ENCODE data around the gene LRRC27.
"Not testable (repeated sequence)": the region's sequence is repeated elsewhere in the genome, so short reads cannot be mapped to it uniquely, and the experiment has no call there.

Gene LRRC27

DNA sequence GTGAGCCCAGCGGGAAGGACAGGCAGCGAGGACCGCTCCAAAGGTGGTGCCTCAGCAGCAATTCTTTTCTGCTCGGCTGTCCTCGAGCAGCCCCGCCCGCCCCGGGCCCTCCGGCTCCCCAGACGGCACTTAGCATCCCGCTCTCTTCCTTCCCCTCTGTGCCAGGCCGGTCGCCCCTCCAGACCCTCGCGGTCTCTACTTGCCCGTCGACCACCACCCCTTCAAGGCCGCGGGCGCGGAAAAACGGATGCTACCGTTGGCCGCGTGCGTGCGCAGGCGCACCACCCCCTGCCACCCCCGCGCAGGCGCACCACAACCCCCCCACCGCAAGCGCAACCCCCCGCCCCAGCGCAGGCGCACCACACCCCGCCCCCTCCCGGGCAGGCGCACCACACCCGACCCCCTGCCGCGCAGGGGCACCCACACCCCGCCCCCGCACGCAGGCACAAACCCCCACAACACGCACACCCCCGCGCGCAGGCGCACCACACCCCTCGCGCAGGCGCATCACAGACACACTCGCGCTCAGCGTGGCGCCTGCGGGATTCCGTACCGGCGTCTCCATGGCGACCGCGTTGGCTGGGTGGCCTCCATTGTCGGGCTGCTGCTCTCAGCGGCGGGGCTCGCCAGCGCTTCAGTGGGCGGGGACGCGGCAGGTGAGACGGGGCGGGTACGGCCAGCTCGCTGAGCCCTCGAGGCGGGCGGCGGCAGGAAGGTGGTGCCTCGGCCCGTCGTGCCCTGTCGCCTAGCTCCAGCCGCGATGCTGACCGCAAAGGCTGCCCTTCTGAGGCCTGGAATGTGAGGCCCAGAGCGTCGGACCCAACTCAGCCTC is at the start of gene LRRC27:
TSS of gene LRRC27 (plus strand) at position 593 of the 832 bp plus-strand sequence. CDS start 1,332 bp downstream, outside the sequence.
- no peak for FAIRE-seq

DNA sequence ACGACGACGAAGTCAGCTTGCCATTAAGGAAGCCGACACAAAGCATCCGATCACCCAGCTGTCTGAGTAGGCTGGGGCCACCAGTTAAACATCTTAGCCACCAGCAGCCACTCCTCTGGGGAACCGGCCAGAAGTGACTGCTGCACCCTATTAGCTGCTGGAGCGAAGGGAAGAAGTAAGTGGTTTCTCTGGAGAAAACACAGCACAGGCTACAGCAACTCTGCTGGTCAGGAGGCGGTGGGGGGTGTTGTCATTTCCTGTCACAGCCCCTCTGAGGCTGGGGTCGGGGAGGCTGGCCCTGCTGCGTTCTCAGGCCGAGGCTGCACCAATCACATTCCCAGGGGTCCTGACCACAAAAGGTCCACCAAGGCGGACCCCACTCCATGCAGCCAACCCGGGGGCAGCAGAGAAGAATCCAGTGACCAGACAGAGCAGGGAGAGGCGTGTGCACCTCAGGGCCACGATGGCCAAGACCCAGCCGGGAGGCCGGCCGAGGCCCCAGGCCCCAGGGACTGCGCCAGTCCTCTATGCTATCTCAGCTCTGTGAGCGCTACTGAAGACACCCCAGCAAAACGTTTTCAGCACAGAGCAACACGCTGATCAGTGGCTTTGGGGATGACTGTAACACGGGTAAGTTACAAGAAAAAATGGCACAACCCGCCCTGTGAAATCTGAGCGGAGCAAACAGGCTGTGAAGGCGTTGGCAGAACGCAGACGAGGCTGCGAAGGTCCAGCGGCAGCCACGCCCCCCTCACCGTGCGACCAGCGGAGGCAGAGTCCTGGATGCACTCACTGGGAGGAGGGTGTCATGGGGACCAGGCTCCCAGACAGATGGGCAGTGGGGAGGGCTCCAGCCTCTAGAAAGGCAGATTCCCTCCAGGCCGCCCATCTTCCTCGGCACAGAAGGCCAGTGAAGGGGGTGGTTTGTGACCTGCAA is 49.1 kb upstream of the LRRC27 start:
- no peak for FAIRE-seq

DNA sequence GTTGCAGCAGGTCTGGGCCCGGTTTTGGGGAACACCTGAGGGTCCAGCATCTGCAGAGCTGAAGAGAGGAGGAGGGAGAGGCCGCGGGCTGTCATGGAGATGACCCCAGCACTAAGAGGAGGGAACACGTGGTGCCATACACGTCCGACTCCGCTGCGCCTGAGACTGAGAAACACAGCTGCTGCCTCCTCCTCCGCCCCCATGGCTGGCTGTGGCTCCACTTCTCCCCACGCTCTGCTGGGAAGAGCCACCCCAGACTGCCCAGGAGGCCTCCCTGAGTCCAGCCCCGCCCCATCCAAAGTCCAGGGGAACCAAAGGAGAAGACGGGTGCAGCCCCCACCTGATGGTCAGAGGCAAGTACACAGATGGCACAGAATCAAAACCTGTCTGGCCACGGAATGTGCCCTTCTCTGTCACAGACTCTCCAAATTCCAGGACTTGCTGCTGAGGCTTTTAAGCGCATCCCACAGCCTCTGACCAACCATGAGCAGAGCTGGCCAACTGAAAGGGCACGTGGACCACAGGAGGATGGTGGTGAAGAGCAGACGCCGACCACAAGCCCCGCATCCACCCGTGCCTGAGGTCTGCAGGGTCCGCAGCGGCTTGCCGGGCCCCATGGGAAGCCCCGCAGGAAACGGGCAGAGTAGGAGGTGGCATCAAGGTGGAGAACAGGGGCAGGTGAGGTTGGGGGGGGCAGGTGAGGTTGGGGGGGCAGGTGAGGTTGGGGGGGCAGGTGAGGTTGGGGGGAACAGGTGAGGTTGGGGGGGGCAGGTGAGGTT is 48.2 kb upstream of the LRRC27 start:
- no peak for FAIRE-seq

DNA sequence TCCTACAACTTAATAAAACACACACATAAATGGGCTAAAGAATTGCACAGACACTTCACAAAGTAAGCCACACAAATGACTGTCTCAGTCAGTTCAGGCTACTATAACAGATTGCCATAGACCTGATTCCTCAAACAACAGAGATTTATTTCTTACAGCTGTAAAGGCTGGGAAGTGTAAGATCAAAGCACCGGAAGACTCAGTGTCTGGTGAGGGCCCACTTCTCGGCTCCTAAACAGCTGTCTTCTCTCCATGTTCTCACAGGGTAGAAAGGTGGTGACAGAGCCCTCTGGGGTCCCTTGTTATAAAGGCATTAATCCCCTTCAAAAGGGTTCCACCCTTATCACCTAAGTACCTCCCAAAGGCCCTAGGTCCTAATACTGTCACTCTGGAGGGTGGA is 42.6 kb upstream of the LRRC27 start:
- no peak for FAIRE-seq

DNA sequence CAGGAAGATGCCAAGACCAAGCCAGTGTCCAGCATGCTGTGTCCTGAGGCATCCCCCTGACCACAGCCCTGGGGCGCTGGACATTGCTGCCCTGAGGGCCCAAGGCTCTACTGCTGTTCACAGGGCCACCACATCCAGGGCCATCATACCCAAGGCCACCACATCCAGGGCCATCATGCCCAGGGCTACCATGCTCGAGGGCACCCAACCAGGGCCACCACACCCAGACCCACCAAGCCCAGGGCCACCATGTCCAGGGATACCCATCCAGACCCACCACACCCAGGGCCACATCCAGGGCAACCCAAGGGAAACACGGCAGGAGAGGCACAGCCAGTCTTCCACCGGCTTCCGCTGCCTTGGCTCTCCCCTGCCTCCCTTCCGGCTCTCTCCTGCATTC is 41.4 kb upstream of the LRRC27 start:
- FAIRE-seq: no peak

DNA sequence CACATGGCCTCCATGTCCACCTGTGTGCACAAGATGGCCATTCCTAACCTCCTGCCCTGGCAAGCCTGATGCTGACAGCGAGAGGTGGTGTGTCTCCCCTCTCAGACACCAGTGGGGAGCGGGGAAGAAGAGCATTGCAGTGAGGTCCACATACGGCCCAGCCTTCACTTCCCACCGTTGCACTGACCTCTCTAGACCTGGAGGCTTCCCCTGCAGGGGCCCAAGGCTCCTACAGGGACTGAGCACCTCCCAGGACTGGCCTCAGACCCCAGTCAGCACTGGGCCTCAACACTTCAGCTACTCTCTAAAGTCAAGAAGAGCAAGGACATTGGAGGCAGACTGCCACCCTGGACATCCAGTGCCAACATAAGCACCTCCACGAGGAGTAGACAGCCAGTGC is 40.2 kb upstream of the LRRC27 start:
- no peak for FAIRE-seq

DNA sequence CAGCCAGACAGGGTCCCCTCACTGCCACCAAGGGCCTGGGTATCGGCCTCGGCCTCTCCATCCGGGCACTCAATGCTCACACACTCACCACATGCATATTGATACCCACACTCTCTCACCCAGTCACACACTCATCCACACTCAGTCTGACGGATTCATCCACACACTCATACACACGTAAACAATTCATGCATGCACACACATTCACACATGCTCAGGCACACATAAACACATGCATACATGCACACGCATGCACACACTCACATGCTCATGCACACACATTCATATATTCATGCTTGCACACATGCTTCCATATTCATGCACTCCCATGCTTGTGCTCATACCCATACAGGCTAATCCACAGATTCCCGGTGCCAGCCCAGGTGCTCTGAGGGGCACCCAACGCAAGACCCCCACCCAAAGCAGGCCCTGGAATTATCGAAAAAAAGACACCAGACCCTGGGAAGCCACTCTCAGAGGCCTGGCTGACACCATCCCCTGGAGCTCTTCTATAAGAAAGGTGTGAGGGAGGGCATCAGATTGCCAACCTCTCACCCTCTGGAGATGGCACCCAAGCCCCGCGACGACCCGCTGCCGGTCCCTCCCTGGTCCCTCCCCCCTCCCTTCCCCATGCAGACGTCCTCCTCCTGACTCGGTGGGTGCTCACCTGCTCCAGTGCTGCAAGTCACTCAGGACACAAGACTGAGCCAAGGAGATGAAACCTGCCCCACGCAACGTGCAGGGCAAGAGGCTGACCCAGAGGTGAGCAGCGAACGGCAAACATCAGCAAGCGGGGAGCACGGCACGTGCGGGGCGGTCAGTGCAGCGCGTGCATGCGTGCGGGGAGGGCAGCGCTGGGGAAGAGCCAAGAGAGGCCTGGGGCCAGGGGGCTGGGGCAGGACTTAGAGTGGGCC is 39.4 kb upstream of the LRRC27 start:
- FAIRE-seq: no peak

DNA sequence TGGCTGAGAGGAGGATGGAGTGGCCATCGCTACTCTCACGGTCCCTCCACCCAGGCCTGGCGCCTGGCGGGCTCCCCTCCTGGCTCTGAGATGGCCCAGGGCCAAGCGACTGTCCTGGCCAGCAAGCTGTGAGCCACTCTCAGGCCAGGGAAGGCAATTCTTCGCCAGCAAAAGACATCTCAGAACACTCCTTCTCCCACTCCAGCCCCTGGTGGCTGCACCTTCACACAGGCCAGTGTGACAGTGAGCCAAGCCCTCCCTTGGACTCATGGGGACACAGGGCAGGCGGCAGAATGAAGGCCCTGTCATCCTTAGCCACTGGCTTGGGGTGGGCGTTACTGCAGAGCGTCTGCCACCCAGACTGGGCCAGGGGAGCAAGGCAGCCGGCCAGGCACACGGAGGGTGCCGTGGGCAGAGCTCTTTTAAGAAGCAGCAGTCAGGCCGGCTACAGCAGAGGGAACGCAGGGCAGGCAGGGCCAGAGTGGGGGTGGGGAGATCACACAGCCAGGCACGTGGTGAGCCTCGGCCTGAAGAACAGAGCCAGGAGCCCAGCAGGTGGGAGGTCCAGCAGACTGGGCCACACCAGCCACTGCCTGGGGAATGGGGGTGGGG is 38.7 kb upstream of the LRRC27 start:
- FAIRE-seq: no peak

DNA sequence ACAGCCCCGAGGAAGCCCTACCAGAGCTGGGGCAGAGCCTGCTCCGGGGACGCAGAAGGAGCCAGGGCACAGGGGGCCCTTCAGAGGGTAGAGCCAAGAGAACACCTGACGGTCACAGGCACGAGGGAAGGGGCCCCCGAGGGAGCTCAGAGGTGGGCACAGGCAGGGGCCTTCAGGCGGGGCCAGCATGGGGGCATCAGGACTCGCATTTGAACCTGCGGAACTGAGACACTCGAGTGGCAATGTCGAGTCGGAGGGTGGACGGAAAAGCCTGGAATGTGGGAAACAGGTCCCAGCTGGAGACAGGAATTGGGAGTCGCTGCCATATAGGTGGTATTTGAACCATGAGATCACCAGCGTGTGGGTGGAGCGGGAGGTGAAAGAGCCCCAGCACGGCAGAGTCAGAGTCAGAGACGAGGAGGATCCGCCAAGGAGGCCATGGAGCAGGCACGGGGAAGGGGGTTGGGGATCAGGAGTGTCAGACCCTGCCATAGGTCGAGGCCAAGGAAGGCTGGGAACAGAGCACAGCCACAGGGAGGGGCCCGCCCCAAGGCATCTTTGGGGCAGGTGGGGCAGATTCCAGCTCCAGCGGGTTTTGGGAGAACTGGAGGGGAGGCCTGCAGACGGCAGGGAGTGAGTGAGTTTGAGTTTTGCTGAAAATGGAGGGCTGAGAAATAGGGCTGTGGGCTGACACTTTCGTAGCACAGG is 38.0 kb upstream of the LRRC27 start:
- FAIRE-seq: no peak

DNA sequence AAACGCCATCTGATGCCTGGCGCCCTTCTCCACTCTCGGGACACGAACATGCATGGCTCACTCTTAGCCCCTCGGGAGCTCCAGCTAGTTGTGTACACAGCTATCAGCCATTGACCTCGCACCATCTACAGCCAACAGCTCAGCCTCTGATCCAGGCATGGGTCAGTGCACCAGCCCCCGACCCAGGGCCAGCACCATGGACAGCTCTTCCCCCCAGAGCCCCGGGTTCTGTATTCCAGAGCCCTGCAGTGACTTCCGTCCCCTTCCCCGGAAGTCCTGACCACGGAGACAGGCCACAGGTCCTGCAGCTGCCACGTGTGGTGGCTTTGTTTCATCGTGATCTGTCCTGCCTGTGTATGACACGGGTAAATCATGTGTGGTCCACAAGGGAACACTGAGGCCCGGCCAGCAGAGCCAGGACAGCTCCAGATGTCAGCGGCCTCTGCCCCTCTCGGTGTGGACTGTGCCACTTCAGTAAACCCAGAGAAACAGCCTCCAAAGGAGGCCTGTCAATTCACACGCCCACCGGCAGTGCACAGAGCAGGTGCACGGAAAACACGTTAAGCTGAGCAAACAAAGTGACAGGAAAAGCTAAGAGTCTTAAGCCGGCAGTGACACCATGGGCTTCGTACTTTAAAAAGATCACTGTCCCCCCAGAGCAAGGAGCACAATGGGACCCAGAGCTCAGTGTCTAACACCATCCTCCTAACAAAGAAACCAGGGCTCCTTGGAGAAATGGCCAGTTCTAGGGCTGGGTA is 37.3 kb upstream of the LRRC27 start:
- no peak for FAIRE-seq

DNA sequence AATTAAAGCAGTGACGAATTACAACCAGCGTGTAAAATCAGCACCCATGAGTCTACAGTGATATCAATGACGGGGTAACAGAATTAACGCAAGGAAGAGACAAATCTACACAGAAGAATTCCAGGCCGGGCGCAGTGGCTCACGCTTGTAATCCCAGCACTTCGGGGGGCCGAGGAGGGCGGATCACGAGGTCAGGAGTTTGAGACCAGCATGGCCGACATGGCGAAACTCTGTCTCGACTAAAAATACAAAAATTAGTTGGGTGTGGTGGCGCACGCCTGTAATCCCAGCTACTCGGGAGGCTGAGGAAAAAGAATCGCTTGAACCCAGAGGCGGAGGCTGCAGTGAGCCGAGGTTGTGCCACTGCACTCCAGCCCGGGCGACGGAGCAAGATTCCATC is 36.5 kb upstream of the LRRC27 start:
- not testable (repeated sequence) for FAIRE-seq

DNA sequence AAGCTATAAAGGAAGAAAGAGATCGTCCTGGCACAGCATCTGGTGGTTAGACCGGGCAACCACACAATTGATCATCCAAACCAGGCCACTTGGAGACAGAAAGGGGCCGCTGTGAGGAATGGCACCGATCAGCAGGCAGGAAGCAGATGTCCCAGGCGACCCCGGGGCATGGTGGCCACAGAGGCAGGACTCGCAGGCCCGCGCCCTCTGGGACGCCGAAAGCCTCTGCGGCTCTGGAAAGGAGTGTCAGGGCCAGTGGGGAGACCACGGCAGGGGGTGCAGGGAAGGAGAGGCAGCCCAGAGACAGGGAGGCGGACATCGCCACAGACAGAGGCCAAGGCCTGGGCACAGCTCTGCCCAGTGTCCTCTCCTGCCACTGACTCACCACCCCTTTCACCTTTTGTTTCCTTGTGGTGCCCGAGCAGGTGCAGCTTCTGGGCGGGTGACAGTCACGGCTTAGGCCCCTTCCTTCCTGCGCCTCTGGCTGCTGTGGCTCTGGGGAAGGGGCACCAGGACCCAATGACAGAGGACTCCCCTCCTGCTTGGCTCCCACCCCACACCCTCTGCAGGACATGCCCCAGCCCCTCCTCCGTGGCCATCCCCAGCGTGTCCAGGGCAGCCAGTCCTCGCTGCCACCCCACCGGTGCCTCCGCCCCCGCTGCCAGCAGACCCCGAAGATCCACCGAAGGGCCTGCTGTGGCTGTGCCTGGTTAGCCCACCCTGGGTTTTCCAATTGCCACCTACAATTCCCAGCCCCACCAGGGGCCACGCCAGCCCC is 35.1 kb upstream of the LRRC27 start:
- FAIRE-seq: no peak

DNA sequence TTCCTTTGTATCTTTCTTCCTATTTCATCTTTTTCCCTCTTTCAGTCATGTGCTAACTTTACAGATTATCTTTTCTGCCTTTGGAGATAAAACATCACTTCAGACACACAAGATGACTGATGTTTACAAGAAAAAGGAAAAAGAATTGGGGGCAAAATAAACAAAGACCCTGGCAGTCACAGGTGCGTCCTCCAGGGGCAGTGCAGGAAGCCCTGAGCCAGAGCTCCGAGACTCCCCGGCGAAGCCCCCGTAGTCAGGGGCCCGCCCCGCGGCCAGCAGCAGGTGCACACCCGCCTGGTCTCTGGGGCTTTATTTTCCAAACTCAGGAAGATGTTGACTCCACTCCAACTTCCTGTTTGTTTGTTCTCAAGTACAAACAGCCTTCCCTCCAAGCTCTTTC is 34.5 kb upstream of the LRRC27 start:
- FAIRE-seq: no peak

DNA sequence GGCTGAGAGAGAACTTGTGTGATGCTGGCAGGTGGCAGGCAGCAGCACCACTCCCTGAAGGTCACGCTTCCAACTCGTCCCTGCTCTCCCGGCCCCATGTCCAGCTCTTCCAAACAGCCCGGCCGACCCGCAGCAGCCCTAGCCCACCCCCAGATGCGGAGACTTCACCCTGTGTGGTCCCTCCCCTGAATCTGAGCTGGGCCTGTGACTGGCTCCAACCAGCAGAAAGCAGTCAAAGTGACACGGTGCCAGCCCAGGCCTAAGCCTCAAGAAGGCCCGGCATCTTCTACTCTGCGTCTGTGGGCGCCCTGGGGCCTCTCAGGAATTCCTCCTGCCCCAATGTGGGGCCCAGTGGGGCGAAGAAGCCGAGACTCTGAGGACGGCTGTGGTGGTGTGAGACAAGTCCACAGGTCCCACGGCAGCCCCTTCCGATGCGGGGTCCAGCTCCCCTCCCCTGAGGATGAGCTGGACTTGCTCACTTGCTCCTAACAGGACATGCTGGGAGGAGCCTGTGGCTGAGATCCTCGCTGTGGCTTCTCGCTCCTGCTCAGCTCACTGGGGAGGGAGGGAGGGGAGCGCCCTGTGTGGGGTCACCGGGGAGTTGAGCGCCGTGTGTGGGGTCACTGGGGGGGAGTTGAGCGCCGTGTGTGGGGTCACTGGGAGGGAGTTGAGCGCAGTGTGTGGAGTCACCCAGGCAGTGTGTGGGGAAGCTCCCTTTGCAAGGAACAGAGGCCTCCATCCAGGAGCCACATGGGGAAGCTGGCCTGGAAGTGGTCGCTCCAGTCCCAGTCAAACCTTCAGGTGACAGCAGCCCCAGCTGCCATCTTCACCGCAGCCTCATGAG is 33.7 kb upstream of the LRRC27 start:
- FAIRE-seq: no peak

DNA sequence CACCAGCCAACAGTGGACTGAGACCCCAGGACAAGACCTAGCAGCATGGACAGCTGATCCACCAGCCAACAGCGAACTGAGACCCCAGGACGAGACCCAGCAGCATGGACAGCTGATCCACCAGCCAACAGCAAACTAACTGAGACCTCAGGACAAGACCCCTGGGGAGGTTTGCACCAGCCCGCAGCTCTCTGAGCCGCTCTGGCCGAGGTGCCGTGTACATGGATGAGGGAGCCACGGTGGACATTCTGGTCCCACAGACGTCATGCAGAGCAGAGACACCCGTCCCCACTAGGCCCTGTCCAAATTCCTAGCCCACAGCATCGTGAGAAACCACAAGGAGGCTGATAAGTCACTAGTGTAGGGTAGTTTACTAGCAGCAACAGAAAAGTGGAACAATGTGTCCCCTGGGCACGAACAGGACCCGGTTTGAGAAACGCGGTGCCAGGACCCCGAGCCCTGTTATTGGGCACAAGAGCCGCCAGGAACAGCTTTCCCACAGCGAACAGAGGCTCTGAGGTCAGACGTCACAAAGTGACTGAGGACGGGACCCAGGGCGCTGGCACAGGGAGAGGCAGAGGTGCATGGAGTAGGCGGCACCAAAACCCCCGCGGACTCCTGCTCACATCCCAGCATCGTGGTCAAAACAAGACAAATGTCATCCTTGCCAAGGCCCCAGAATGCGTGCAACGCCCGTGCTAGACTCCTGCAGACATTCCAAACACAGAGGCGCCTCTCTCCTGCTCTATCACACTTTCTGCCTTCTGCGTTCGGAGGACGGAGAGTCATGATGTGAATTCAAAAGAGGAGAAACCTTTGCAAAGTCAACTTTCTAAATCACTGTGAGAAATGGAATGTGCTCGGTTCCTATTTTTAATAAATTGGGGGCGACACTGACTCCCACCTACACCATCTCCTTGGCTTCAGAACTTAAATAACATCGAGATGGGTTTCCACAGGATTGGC is 32.3 kb upstream of the LRRC27 start:
- no peak for FAIRE-seq

DNA sequence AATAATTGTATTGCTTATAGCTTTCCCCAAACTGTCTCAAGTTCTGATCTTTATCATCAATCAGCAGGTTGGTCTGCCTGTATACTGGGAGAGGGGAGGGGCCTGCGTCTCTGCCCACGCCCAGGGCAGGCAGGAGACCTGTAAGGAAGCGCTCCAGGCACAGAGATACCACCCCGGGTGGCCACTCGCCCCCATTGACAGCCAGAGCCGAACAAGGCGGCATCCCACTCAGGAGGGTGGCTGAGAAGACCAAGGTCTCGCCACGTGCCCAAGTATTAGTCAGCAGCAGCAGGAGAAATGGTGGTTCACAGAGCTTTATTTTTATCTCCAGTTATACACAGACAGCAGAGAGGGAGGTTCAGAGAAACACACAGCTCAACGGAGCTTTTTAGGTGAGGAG is 31.4 kb upstream of the LRRC27 start:
- no peak for FAIRE-seq

All from A204.1 (cell line).